Endothelial cell of umbilical vein (primary cell): ENCODE measurements around the gene KANSL1L. TPM values are rescaled to one million over a fixed set of nuclear protein-coding genes. Genes with fewer than 3 reads are reported as not detected.

ENCODE experiments used
- BruUV-seq: library from RNA; stranded (reverse); fragments of 400-500 nt; replicated peaks from 2 replicates; lab custom pipeline; 2021; lab: Mats Ljungman, UMichigan
- CTCF ChIA-PET: fragments of 300-600, 350-600 bp; sonication (Branson Sonifier 250); formaldehyde crosslinking; loops from one replicate; lab custom pipeline; 2021; ENCODE audit warnings: antibody characterized with exemption, inconsistent platforms; lab: Charles Lee
- POLR2A ChIA-PET: fragments of 300-600, 350-600 bp; sonication (Branson Sonifier 250); formaldehyde crosslinking; loops from one replicate; lab custom pipeline; 2021; ENCODE audit warnings: antibody characterized with exemption, inconsistent platforms; lab: Charles Lee
- DNase-seq: peaks from one replicate; pipeline ENCODE4 v3.0.0-alpha.2; 2011; ENCODE audit warnings: low read depth, low spot score
- FAIRE-seq: peaks from 2 replicates; lab custom pipeline; 2011; peaks lifted over from hg19 to GRCh38; lab: Jason Lieb, UNC
- H2AFZ ChIP-seq: 2 replicates; pipeline ENCODE4 v1.6.0; 2012; ENCODE audit warnings: low read depth, low read length, control low read depth, inconsistent platforms
- H3K27ac ChIP-seq: 2 replicates; pipeline ENCODE4 v1.5.1; 2011; ENCODE audit warnings: low read depth, mild to moderate bottlenecking, control low read depth, low read length, moderate library complexity; ENCODE audit not compliant: insufficient read depth
- H3K27me3 ChIP-seq, 2 experiments: 2 replicates each; pipeline versions ENCODE4 v1.6.0 to v1.6.1; 2011; ENCODE audit warnings: low read length in 2 of 2, mixed read lengths in 1 of 2; ENCODE audit not compliant: control insufficient read depth in 2 of 2, insufficient read depth in 2 of 2
- H3K36me3 ChIP-seq, 2 experiments: 2 replicates in 1 of 2; 3 replicates in 1 of 2; pipeline ENCODE4 v1.5.1; 2011; ENCODE audit warnings: low read length in 2 of 2, mild to moderate bottlenecking in 1 of 2, moderate library complexity in 1 of 2; ENCODE audit not compliant: control insufficient read depth in 2 of 2, insufficient read depth in 2 of 2; ENCODE audit errors: extremely low read depth in 1 of 2
- H3K4me1 ChIP-seq: 3 replicates; pipeline ENCODE4 v1.5.1; 2011; ENCODE audit warnings: mild to moderate bottlenecking, low read length; ENCODE audit not compliant: control insufficient read depth, insufficient read depth; ENCODE audit errors: extremely low read depth
- H3K4me2 ChIP-seq: 2 replicates; pipeline ENCODE4 v1.6.1; 2011; ENCODE audit warnings: low read length, control low read depth, mixed read lengths; ENCODE audit not compliant: insufficient read depth
- H3K4me3 ChIP-seq, 3 experiments: fragments of 200-600 bp in 1 of 3; sonication (generic), shearing (Covaris generic) in 1 of 3; replicated peaks in 1 of 3; 2 replicates each; pipeline ENCODE4 v1.5.1; 2011 to 2016; ENCODE audit warnings: control low read depth in 3 of 3, low read length in 3 of 3, mild to moderate bottlenecking in 2 of 3, inconsistent platforms in 1 of 3, low read depth in 1 of 3, moderate library complexity in 1 of 3; ENCODE audit not compliant: insufficient read depth in 1 of 3
- H3K79me2 ChIP-seq: 2 replicates; pipeline ENCODE4 v1.6.0; 2012; ENCODE audit warnings: low read length, inconsistent platforms; ENCODE audit not compliant: control insufficient read depth, insufficient read depth
- H3K9ac ChIP-seq: replicated peaks from 2 replicates; pipeline ENCODE3; 2011; ENCODE audit warnings: low read length, control low read depth; ENCODE audit not compliant: insufficient read depth; ENCODE audit errors: extremely low read depth
- H3K9me1 ChIP-seq: replicated peaks from 3 replicates; pipeline ENCODE4 v1.6.0; 2011; ENCODE audit warnings: mild to moderate bottlenecking, low read length; ENCODE audit not compliant: control insufficient read depth, insufficient read depth; ENCODE audit errors: extremely low read depth
- H3K9me3 ChIP-seq: replicated peaks from 2 replicates; pipeline ENCODE4 v1.5.1; 2012; ENCODE audit warnings: low read length, inconsistent platforms; ENCODE audit not compliant: control insufficient read depth, insufficient read depth
- H4K20me1 ChIP-seq: replicated peaks from 2 replicates; pipeline ENCODE3; 2011; ENCODE audit warnings: mild to moderate bottlenecking, low read length; ENCODE audit not compliant: control insufficient read depth, insufficient read depth; ENCODE audit errors: extremely low read depth
- CTCF ChIP-seq, 2 donors: IDR thresholded peaks; 1 replicate in 1 of 2; 2 replicates in 1 of 2; pipeline ENCODE4 v1.5.1; 2011; ENCODE audit warnings: low read length in 2 of 2, mild to moderate bottlenecking in 2 of 2, moderate library complexity in 2 of 2, control low read depth in 1 of 2, inconsistent platforms in 1 of 2, low read depth in 1 of 2; ENCODE audit not compliant: insufficient read depth in 1 of 2; ENCODE audit errors: extremely low read depth in 1 of 2
- EZH2 ChIP-seq: IDR thresholded peaks from 2 replicates; pipeline ENCODE4 v1.6.1; 2012; ENCODE audit warnings: borderline replicate concordance, low read depth, mild to moderate bottlenecking, moderate library complexity, low read length, inconsistent platforms; ENCODE audit not compliant: severe bottlenecking
- FOS ChIP-seq: IDR thresholded peaks from 2 replicates; pipeline ENCODE4 v1.6.1; 2011; ENCODE audit warnings: mild to moderate bottlenecking, low read length, moderate library complexity, borderline replicate concordance; ENCODE audit not compliant: insufficient read depth
- GATA2 ChIP-seq: IDR thresholded peaks from 2 replicates; pipeline ENCODE4 v1.7.0; 2011; ENCODE audit warnings: low read depth, mild to moderate bottlenecking, moderate library complexity, mixed read lengths, low read length; ENCODE audit not compliant: insufficient read length, insufficient read depth
- JUN ChIP-seq: IDR thresholded peaks from 2 replicates; pipeline ENCODE4 v1.6.1; 2011; ENCODE audit warnings: borderline replicate concordance, low read depth; ENCODE audit not compliant: insufficient read length, insufficient read depth
- MYC ChIP-seq: IDR thresholded peaks from one replicate; pipeline ENCODE4 v1.6.1; 2011; ENCODE audit warnings: mild to moderate bottlenecking, low read depth, low read length
- POLR2A ChIP-seq: IDR thresholded peaks from 2 replicates; pipeline ENCODE4 v1.6.1; 2012; ENCODE audit warnings: low read depth, mild to moderate bottlenecking, control low read depth, low read length
- POLR2AphosphoS5 ChIP-seq: IDR thresholded peaks from 2 replicates; pipeline ENCODE4 v1.6.1; 2012; ENCODE audit warnings: low read depth, mild to moderate bottlenecking, control low read depth, low read length, moderate library complexity; ENCODE audit not compliant: insufficient read depth
- dilution Hi-C: fragments of 300-500 bp; cut with MboI; formaldehyde crosslinking; loops from one replicate; pipeline ENCODE4 v1.15.0; 2019; ENCODE audit warnings: low sequenced_read_pairs; ENCODE audit not compliant: extremely low pct_ligation_motif_present
- intact Hi-C: fragments of 100-400 bp; cut with micrococcal nuclease; formaldehyde crosslinking; loops from one replicate; pipeline ENCODE4 v1.10.0; 2022
- polyA plus RNA-seq, 4 experiments: library from polyadenylated mRNA; depleted of rRNA in 3 of 4; stranded (reverse) in 3 of 4; unstranded in 1 of 4; fragments of >200 nt; gene quantifications; 2 replicates each; pipeline versions ENCODE4 v1.2.1 to v1.2.3, GENCODE V29; 2011 to 2012; ENCODE audit warnings: missing spikeins in 1 of 4
- total RNA-seq: library from RNA; stranded (reverse); gene quantifications from 2 replicates; pipeline ENCODE4 v1.2.3, GENCODE V29; 2021

KANSL1L gene
- total and polyA plus RNA-seq, 2 donors (not counting 3 experiments of a cell fraction or from before 2014, with no cell fraction given) = 4.3 to 14.0 TPM

- Histone ChIP-seq H3K79me2 (peaks cover 25% of the 10 kb centered on the region), H3K27me3 (no peaks in the 10 kb centered on the region), H3K9me3 (no peaks in the 10 kb centered on the region), H4K20me1 (no peaks in the 10 kb centered on the region), H2AFZ (peak overlapping the region; percentile 74), H3K4me2 (peak overlapping the region; percentile 99), H3K27ac (peak overlapping the region; percentile 87), H3K4me3 (peak overlapping the region; percentile 79 to 96 (median 92)), H3K4me1 (peaks cover 12% of the 10 kb centered on the region), H3K36me3 (no peaks in the 10 kb centered on the region), H3K9ac (peak overlapping the region; percentile 90), H3K9me1 (no peaks in the 10 kb centered on the region)
- intact Hi-C loops = loop anchor here (1.0 to 10.0 kb wide), 7 partner anchors 83 to 1915 kb away; partner anchors contain the start of genes IDH1 and MAP2
- DNase-seq (no peak), FAIRE-seq (peak; percentile 74)
- ChIA-PET CTCF (no interaction called here), POLR2A (no interaction called here)
- BruUV-seq = TSS peak; percentile 58
- dilution Hi-C loops = no loop called here
- TF ChIP-seq MYC (no peak), POLR2A (no peak), POLR2AphosphoS5 (no peak)
Observed at GRCh38 chr2:210170196-210170445, 1.1 kb downstream of the KANSL1L start.

GRCh38 chr2:210169516-210170195 lies 1.6 kb downstream of the KANSL1L start:
- no peaks in the 10 kb centered on the region for H3K36me3 ChIP-seq
- dilution Hi-C loops (no loop called here), intact Hi-C loops (loop anchor here (1.0 to 10.0 kb wide), 7 partner anchors 82 to 1915 kb away; partner anchors contain the start of genes IDH1 and MAP2)
- no peaks in the 10 kb centered on the region for H4K20me1 ChIP-seq
- no peaks in the 10 kb centered on the region for H3K27me3 ChIP-seq
- peak overlapping the region; percentile 74 for H2AFZ ChIP-seq
- no peak for FAIRE-seq
- no peak for TF ChIP-seq JUN
- no peak for TF ChIP-seq CTCF (IDR thresholded peaks at IDR 0.05; ENCODE audit: extremely low read depth in 1 of 2, insufficient read depth in 1 of 2, low read depth in 1 of 2, low read length in 2 of 2)
- TF ChIP-seq FOS = no peak
- no peak for TF ChIP-seq MYC
- no peak for TF ChIP-seq POLR2A
- TF ChIP-seq EZH2 = no peak
- TF ChIP-seq POLR2AphosphoS5 = no peak
- no peak for TF ChIP-seq GATA2
- H3K9me3 ChIP-seq = no peaks in the 10 kb centered on the region
- peak overlapping the region; percentile 87 for H3K27ac ChIP-seq
- no TSS peak for BruUV-seq
- H3K79me2 ChIP-seq = peaks cover 25% of the 10 kb centered on the region
- H3K4me3 ChIP-seq = peak overlapping the region; percentile 79 to 96 (median 92)
- H3K4me1 ChIP-seq = peaks cover 12% of the 10 kb centered on the region
- no peaks in the 10 kb centered on the region for H3K9me1 ChIP-seq
- CTCF ChIA-PET = no interaction called here
- H3K4me2 ChIP-seq = peak overlapping the region; percentile 99
- H3K9ac ChIP-seq = peak overlapping the region; percentile 90
- POLR2A ChIA-PET = no interaction called here
- DNase-seq = peak; percentile 71
